Erythroblast (primary cell): ENCODE results near the gene FOXJ3.

Source experiments
- GATA1 ChIP-seq: IDR thresholded peaks from 2 replicates; pipeline ENCODE4 v1.6.1; 2011; ENCODE audit warnings: low read depth, mild to moderate bottlenecking, control low read depth, low read length, moderate library complexity
- POLR2A ChIP-seq: IDR thresholded peaks from 2 replicates; pipeline ENCODE4 v1.6.1; 2011; ENCODE audit warnings: mild to moderate bottlenecking, low read length

DNA sequence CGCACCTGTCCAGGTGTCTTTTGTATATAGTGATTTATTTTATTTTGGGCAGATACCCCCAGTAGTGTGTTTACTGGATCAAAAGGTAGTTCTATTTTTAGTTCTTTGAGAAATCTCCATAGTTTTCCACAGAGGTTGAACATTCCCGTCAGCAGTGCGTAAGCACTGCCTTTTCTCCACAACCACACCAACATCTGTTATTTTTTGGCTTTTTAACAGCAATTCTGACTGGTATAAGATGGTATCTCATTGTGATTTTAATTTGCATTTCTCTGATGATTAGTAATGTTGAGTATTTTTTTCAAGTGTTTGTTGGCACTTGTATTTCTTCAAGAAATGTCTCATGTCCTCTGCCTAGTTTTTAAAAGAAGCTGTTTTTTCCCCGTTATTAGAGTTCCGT is 39.2 kb downstream of the FOXJ3 start:
- TF ChIP-seq POLR2A = no peak
- TF ChIP-seq GATA1 = no peak
